Stimulated activated naive CD8-positive, alpha-beta T cell treated with anti-CD3 and anti-CD28 coated beads, Interleukin-15, Interleukin-2, amounts not matched to agents 100 U/mL and 50 U/mL, for 24 hours (primary cell): ENCODE measurements around the gene MS4A5.
"Not testable (repeated sequence)": the region's sequence is repeated elsewhere in the genome, so short reads cannot be mapped to it uniquely, and the experiment has no call there.

ENCODE experiments used
- ATAC-seq: fragments of 150-1000 bp; cut with Tn5 transposase; one replicate; pipeline ENCODE4 v1.10.0; 2021
- DNase-seq: peaks from one replicate; pipeline ENCODE4 v3.0.0; 2021

Gene MS4A5

GRCh38 chr11:60429272-60429671 lies at the start of gene MS4A5:
Gene MS4A5 (plus strand): TSS chr11:60429572. CDS start chr11:60429675, 103 bp downstream.
- ATAC-seq (no peak), DNase-seq (no peak)

GRCh38 chr11:60389279-60389910 lies 40.0 kb upstream of the MS4A5 start:
- DNase-seq = no peak
- peak; percentile 36 for ATAC-seq

- ATAC-seq (no peak), DNase-seq (no peak)
Observed at GRCh38 chr11:60390419-60390818, 39.0 kb upstream of the MS4A5 start.

- DNase-seq (no peak), ATAC-seq (no peak)
Observed at GRCh38 chr11:60392361-60392760, 37.0 kb upstream of the MS4A5 start.

GRCh38 chr11:60393016-60393415 lies 36.4 kb upstream of the MS4A5 start:
- ATAC-seq (no peak), DNase-seq (no peak)

GRCh38 chr11:60394666-60395380 lies 34.5 kb upstream of the MS4A5 start:
- ATAC-seq = no peak
- DNase-seq = no peak

GRCh38 chr11:60396382-60396781 lies 33.0 kb upstream of the MS4A5 start, which contains the start of gene MS4A14:
Gene MS4A14 (plus strand): TSS chr11:60396459. CDS start chr11:60396579, 120 bp downstream.
- ATAC-seq (no peak), DNase-seq (no peak)

GRCh38 chr11:60396799-60397198 lies 32.6 kb upstream of the MS4A5 start:
- no peak for ATAC-seq
- no peak for DNase-seq

GRCh38 chr11:60420015-60420414 lies 9.4 kb upstream of the MS4A5 start:
- DNase-seq = no peak
- ATAC-seq = no peak

- no peak for DNase-seq
Observed at GRCh38 chr11:60422609-60423008, 6.8 kb upstream of the MS4A5 start.

GRCh38 chr11:60428517-60428916 lies 855 bp upstream of the MS4A5 start:
- ATAC-seq = no peak
- no peak for DNase-seq

More at GRCh38 chr11:60422609-60423008, 6.8 kb upstream of the MS4A5 start:
- no peak for ATAC-seq

- DNase-seq (no peak), ATAC-seq (no peak)
Observed at GRCh38 chr11:60431251-60431650, 1.9 kb downstream of the MS4A5 start.

GRCh38 chr11:60433401-60433800 lies 4.0 kb downstream of the MS4A5 start:
- no peak for ATAC-seq

GRCh38 chr11:60447070-60447469 lies 17.7 kb downstream of the MS4A5 start:
- no peak for ATAC-seq
- DNase-seq = no peak

More at GRCh38 chr11:60433401-60433800, 4.0 kb downstream of the MS4A5 start:
- no peak for DNase-seq

GRCh38 chr11:60447846-60448245 lies 18.5 kb downstream of the MS4A5 start:
- no peak for DNase-seq
- no peak for ATAC-seq

GRCh38 chr11:60451185-60451584 lies 21.8 kb downstream of the MS4A5 start:
- not testable (repeated sequence) for ATAC-seq, DNase-seq

- no peak for DNase-seq
- no peak for ATAC-seq
Observed at GRCh38 chr11:60454212-60454611, 24.8 kb downstream of the MS4A5 start.

- ATAC-seq = peak; percentile 87
Observed at GRCh38 chr11:60455531-60456042, 26.2 kb downstream of the MS4A5 start, which contains the start of gene MS4A1. Gene MS4A1 (plus strand): TSS chr11:60455847. CDS start chr11:60462375, 6,528 bp downstream.

GRCh38 chr11:60457576-60457975 lies 28.2 kb downstream of the MS4A5 start:
- ATAC-seq (no peak), DNase-seq (no peak)

More at GRCh38 chr11:60455531-60456042, 26.2 kb downstream of the MS4A5 start, which contains the start of gene MS4A1:
- peak; percentile 15 for DNase-seq

GRCh38 chr11:60459345-60459744 lies 30.0 kb downstream of the MS4A5 start:
- no peak for ATAC-seq

GRCh38 chr11:60468829-60469228 lies 39.5 kb downstream of the MS4A5 start:
- no peak for ATAC-seq
- no peak for DNase-seq

More at GRCh38 chr11:60459345-60459744, 30.0 kb downstream of the MS4A5 start:
- DNase-seq = no peak

- DNase-seq (no peak), ATAC-seq (no peak)
Observed at GRCh38 chr11:60469723-60470122, 40.4 kb downstream of the MS4A5 start.

GRCh38 chr11:60477035-60477445 lies 47.7 kb downstream of the MS4A5 start:
- DNase-seq (no peak), ATAC-seq (peak; percentile 40)
